RWPE1 (cell line): ENCODE measurements around the gene ZNF630.

Source experiments
- CTCF ChIA-PET: fragments of 350-600 bp; sonication (Branson Sonifier 250); formaldehyde crosslinking; extraction: SDS; loops from one replicate; lab custom pipeline; 2021; lab: Yijun Ruan, JAX
- POLR2A ChIA-PET: fragments of 400-600 bp; formaldehyde crosslinking; extraction: SDS; loops from one replicate; lab custom pipeline; 2020; ENCODE audit warnings: antibody characterized with exemption; ENCODE audit not compliant: low non-redundant PET; lab: Yijun Ruan, JAX
- DNase-seq: peaks from one replicate; pipeline ENCODE4 v3.0.0; 2012; ENCODE audit warnings: low spot score
- H3K27ac ChIP-seq: fragments of 450-650 bp; 2 replicates; pipeline ENCODE4 v1.5.1; 2017
- TF ChIP-seq, protein P1 (sequence below): fragments of 450-650 bp; conservative IDR thresholded peaks from 2 replicates; pipeline ENCODE4 v1.5.1; 2017; ENCODE audit warnings: low read depth, mild to moderate bottlenecking

The ZNF630 gene

DNA sequence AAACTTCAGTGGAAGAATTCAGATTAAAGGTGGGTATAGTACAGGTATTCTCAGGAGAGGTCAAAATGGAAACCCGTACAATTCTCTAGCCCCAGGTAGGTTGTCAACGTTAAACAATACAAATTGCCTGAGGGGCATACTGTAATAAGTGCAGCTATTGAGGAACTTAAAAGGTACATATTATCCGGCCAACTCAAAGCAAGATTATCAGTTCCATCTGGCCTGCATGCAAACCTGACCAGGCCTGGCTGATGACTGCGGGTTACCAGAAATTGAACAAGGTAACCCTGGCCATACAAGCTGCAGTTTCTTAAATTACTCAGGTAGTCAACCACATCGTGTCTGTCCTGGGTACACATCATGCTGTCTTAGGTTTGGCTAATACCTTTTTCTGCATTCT is 12.3 kb upstream of the ZNF630 start:
- TF ChIP-seq, protein P1, sequence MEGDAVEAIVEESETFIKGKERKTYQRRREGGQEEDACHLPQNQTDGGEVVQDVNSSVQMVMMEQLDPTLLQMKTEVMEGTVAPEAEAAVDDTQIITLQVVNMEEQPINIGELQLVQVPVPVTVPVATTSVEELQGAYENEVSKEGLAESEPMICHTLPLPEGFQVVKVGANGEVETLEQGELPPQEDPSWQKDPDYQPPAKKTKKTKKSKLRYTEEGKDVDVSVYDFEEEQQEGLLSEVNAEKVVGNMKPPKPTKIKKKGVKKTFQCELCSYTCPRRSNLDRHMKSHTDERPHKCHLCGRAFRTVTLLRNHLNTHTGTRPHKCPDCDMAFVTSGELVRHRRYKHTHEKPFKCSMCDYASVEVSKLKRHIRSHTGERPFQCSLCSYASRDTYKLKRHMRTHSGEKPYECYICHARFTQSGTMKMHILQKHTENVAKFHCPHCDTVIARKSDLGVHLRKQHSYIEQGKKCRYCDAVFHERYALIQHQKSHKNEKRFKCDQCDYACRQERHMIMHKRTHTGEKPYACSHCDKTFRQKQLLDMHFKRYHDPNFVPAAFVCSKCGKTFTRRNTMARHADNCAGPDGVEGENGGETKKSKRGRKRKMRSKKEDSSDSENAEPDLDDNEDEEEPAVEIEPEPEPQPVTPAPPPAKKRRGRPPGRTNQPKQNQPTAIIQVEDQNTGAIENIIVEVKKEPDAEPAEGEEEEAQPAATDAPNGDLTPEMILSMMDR, result no peak
- POLR2A ChIA-PET, result no interaction called here
- CTCF ChIA-PET, result interaction anchor here (0.6 to 0.8 kb wide), 2 partner anchors 128 to 582 kb away, joined by 4 read pairs; no protein-coding TSS in a partner anchor
- no peak for DNase-seq
- no peak overlapping the region for H3K27ac ChIP-seq

DNA sequence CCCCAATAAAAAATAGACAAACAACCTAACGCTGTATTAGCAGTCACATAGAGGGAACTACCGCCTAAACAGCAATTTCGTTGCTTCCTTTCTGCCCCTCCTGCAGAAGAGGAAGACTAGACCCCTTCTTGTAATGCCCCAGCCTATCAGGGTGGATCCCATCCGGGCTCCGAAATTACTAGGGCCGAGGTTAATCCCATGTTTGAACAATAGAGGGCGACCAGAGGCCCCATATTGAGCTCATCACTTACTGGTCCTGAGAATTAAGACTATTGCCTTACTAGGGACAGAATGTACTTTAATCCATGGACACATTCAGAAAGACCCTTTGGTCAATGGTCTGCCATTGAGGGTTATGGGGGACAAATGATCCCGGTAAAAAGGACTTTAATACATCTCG is 11.8 kb upstream of the ZNF630 start:
- CTCF ChIA-PET, result interaction anchor here (0.6 kb wide), 1 partner anchor 128 kb away, joined by 4 read pairs; no protein-coding TSS in a partner anchor
- POLR2A ChIA-PET, result no interaction called here
- peak; percentile 68 for DNase-seq
- no peak overlapping the region for H3K27ac ChIP-seq
- TF ChIP-seq, protein P1, result peak; percentile 53

DNA sequence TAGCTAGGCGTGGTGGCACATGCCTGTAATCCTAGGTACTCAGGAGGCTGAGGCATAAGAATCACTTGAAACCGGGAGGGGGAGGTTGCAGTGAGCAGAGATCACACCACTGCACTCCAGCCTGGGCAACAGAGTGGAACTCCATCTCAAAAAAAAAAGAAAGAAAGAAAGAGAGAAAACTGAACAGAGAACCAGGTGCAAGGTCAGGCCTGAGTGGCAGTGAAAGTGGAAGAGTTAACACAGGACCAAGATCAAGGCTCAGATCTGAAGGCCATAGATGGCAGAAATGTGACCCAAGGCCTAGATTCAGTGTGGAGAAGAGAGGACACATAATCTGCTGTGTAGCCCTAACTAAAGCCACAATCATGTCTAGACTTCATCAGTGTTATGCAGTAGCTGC is 4.9 kb upstream of the ZNF630 start:
- TF ChIP-seq, protein P1, result no peak
- no peak overlapping the region for H3K27ac ChIP-seq
- ChIA-PET POLR2A (no interaction called here), CTCF (no interaction called here)
- DNase-seq, result no peak

DNA sequence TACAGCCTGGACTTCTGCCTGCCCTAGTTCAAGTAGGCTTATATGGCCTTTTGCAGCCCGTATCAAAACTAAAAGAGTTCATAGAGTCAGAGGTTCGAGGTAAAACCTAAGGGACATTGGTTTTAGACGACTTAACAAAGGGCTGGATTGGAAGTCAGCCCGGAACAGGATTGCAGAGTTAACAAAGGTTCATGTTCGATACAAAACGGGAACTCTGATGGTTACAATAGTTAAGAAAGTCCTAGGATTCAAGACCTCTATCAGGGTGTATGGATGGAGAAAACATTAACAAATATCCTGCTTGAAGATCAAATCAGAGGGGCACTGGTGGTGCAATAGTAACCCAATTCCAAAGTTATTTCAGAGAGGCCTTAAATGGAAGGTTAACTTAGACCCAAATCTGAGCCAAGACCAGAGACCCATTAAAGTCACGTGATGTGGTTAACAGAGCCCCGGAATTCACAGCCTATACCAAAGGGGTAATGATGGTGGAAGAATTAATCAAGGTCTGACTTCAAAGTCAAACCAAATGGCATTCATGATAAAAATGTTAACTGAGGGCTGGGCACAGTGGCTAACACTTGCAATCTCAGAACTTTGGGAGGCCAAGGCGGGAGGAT is 656 bp upstream of the ZNF630 start:
- POLR2A ChIA-PET, result no interaction called here
- TF ChIP-seq, protein P1, result no peak
- CTCF ChIA-PET, result no interaction called here
- peak overlapping the region; percentile 57; the same call in 1 of the 2 replicates for H3K27ac ChIP-seq
- DNase-seq, result no peak

DNA sequence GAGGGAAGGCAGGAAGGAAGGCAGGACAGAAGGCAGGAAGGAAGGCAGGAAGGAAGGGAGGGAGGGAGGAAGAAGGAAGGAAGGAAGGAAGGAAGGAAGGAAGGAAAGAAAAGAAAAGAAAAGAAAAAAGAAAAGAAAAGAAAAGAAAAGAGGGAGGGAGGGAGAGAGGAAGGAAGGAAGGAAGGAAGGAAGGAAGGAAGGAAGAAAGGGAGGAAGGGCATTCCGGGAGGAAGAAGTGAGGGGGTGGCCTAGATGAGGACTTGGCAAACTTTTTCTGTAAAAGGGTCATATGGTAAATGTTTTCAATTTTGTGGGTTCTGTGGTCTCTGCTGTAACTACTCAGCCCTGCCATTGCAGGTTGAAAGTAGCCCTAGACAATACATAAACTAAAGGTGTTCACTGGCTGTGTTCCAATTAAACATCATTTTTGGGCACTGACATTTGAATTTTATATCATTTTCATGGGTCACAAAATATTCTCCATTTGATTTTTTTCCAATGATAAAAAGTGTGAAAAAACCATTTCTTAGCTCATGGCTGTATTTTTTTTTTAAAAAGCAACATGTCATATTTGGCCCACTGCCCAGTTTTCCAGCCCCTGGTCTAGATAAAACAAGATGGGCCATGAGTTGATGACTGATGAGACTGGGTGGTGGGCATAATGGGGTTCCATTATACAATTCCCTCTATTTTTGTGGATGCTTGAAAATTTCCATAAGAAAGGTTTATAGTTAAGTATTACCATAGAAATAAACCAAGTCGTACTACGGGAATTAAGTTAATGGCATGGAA is 3.1 kb downstream of the ZNF630 start:
- CTCF ChIA-PET, result no interaction called here
- TF ChIP-seq, protein P1, result no peak
- no peak for DNase-seq

GRCh38 chrX:48064261-48064660 is 7.2 kb downstream of the ZNF630 start:
- ChIA-PET CTCF (no interaction called here), POLR2A (no interaction called here)
- H3K27ac ChIP-seq, result no peak overlapping the region
- TF ChIP-seq, protein P1, result no peak
- no peak for DNase-seq

More for the DNA sequence above, 3.1 kb downstream of the ZNF630 start:
- H3K27ac ChIP-seq, result no peak overlapping the region
- POLR2A ChIA-PET, result no interaction called here
